Activated B cell treated with CpG ODN at 0.5 μM for 24 hours (primary cell): ENCODE results near the gene ERBB4. TPM values are rescaled to one million over a fixed set of nuclear protein-coding genes. Genes with fewer than 3 reads are reported as not detected.
"Not testable (repeated sequence)": the region's sequence is repeated elsewhere in the genome, so short reads cannot be mapped to it uniquely, and the experiment has no call there.

Experiments used
- ATAC-seq: fragments of 200-7000 bp; cut with Tn5 transposase; one replicate; pipeline ENCODE4 v1.10.0; 2021; ENCODE audit warnings: low read depth, mild to moderate bottlenecking, moderate library complexity
- CTCF ChIA-PET: fragments of 350-600 bp; sonication (Branson Sonifier 250); formaldehyde crosslinking; loops from one replicate; lab custom pipeline; 2021; ENCODE audit warnings: antibody characterized with exemption; lab: Charles Lee
- POLR2A ChIA-PET: fragments of 350-600 bp; sonication (Branson Sonifier 250); formaldehyde crosslinking; loops from one replicate; lab custom pipeline; 2021; ENCODE audit warnings: antibody characterized with exemption; lab: Charles Lee
- DNase-seq: peaks from one replicate; pipeline ENCODE4 v3.0.0; 2022
- H3K27ac Mint-ChIP-seq: one replicate; pipeline ENCODE4 v1.8.0; 2020; ENCODE audit warnings: mixed read lengths
- H3K27me3 Mint-ChIP-seq: one replicate; pipeline ENCODE4 v1.8.0; 2021; ENCODE audit warnings: mixed read lengths
- H3K36me3 Mint-ChIP-seq: one replicate; pipeline ENCODE4 v1.8.0; 2021; ENCODE audit warnings: low read depth, mixed read lengths
- H3K4me1 Mint-ChIP-seq: one replicate; pipeline ENCODE4 v1.8.0; 2021; ENCODE audit warnings: mixed read lengths
- H3K4me3 Mint-ChIP-seq: one replicate; pipeline ENCODE4 v1.8.0; 2020; ENCODE audit warnings: mild to moderate bottlenecking, mixed read lengths
- H3K9me3 Mint-ChIP-seq: one replicate; pipeline ENCODE4 v1.8.0; 2020; ENCODE audit warnings: mixed read lengths
- intact Hi-C: fragments of 100-400 bp; cut with micrococcal nuclease; formaldehyde crosslinking; loops from one replicate; pipeline ENCODE4 v1.15.1; 2024
- total RNA-seq: library from RNA; stranded (reverse); gene quantifications from 2 replicates; pipeline ENCODE4 v1.2.3, GENCODE V29; 2022
- TF ChIP-seq, protein P1 (sequence below): fragments of 200-600 bp; IDR thresholded peaks from one replicate; pipeline ENCODE4 v1.8.0; 2022; ENCODE audit warnings: antibody characterized with exemption, mild to moderate bottlenecking

The ERBB4 gene
- total RNA-seq, 1 donor from 2014 or later, result not detected

DNA sequence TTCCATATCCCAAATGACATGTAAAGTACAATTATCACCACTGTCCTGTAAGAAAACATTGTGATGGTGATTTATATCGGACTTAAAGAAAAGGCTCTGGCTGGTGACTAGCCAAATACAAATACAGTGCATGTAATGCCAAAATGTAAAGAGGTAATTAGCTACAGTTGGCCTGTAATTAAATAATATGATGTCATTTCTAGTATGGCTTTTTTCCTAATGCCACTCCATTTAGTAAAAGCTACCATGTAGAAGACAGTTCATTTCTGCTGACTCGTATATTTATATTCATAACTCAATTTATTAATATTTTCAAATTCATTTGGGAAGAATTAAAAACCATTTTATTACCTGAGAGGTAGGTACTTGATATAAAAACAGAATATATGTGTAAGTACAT is 815.7 kb downstream of the ERBB4 start:
- intact Hi-C loops, result no loop called here
- DNase-seq (no peak), ATAC-seq (no peak)
- POLR2A ChIA-PET, result no interaction called here
- CTCF ChIA-PET, result no interaction called here
- TF ChIP-seq, protein P1, sequence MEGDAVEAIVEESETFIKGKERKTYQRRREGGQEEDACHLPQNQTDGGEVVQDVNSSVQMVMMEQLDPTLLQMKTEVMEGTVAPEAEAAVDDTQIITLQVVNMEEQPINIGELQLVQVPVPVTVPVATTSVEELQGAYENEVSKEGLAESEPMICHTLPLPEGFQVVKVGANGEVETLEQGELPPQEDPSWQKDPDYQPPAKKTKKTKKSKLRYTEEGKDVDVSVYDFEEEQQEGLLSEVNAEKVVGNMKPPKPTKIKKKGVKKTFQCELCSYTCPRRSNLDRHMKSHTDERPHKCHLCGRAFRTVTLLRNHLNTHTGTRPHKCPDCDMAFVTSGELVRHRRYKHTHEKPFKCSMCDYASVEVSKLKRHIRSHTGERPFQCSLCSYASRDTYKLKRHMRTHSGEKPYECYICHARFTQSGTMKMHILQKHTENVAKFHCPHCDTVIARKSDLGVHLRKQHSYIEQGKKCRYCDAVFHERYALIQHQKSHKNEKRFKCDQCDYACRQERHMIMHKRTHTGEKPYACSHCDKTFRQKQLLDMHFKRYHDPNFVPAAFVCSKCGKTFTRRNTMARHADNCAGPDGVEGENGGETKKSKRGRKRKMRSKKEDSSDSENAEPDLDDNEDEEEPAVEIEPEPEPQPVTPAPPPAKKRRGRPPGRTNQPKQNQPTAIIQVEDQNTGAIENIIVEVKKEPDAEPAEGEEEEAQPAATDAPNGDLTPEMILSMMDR, result no peak
- Mint-ChIP-seq H3K27me3 (no peaks in the 10 kb centered on the region), H3K27ac (no peak overlapping the region), H3K9me3 (no peaks in the 10 kb centered on the region), H3K4me1 (no peaks in the 10 kb centered on the region), H3K36me3 (no peaks in the 10 kb centered on the region), H3K4me3 (no peak overlapping the region)

DNA sequence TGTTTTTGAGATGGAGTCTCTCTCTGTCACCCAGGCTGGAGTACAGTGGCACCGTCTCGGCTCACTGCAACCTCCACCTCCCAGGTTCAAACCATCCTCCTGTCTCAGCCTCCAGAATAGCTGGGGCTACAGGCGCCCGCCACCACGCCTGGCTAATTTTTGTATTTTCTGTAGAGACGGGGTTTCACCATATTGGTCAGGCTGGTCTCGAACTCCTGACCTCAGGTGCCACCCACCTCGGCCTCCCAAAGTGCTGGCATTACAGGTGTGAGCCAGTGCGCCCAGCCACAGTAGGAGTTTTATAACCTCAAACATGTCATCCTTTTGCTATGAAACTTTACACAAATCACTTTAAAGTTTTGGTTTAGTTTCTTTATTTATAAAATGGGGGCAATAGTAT is 816.7 kb downstream of the ERBB4 start:
- intact Hi-C loops, CTCF ChIA-PET, H3K27me3 Mint-ChIP-seq, DNase-seq, ATAC-seq, H3K9me3 Mint-ChIP-seq, H3K27ac Mint-ChIP-seq, H3K36me3 Mint-ChIP-seq, POLR2A ChIA-PET, H3K4me1 Mint-ChIP-seq, H3K4me3 Mint-ChIP-seq: not testable (repeated sequence)

DNA sequence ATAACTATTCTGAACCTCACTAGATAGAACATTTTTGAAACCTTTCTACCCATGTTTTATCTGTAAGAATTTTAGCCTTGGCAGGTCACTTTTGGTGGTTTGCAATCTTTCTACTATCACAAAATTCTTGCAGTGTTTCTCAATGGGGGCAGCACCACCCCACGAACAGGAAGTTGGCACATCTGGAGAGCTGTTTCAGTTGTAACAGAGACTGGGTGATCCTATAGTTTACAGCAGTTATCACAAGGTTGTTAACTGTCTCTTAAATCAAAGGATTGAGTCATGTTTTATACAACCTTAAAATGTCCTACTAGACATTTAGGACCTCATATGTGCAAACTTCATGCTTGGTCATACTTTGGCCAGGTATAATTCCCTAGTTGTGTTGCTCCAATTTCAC is 829.2 kb downstream of the ERBB4 start:
- Mint-ChIP-seq H3K4me3 (no peak overlapping the region), H3K36me3 (no peaks in the 10 kb centered on the region)
- TF ChIP-seq, protein P1, result no peak

DNA sequence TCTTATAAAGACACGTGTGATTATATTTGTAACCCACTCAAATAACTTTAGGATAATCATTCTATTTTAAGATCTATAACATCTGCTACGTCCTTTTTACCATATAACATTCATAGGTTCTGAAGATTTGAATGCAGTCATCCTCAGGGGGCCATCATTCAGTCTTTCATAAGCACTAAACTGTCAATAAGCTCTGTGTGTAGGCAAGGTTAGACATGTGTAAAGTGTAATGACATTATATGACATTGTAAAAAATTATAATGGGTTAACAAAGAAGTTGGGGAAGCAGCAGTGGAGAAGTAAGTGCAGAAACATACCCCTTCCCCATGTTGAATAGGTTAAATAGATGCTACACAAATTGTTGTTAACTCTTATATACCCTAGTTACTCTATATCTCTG is 845.9 kb downstream of the ERBB4 start:
- no peak for DNase-seq
- intact Hi-C loops, result no loop called here
- TF ChIP-seq, protein P1, result no peak
- CTCF ChIA-PET, result no interaction called here
- POLR2A ChIA-PET, result no interaction called here
- Mint-ChIP-seq H3K4me1 (no peaks in the 10 kb centered on the region), H3K4me3 (no peak overlapping the region), H3K9me3 (peaks cover 2% of the 10 kb centered on the region), H3K36me3 (no peaks in the 10 kb centered on the region), H3K27ac (no peak overlapping the region), H3K27me3 (no peaks in the 10 kb centered on the region)
- ATAC-seq, result no peak

More for the DNA sequence above, 829.2 kb downstream of the ERBB4 start:
- DNase-seq (no peak), ATAC-seq (no peak)
- Mint-ChIP-seq H3K9me3 (no peaks in the 10 kb centered on the region), H3K4me1 (no peaks in the 10 kb centered on the region), H3K27me3 (no peaks in the 10 kb centered on the region), H3K27ac (no peak overlapping the region)
- ChIA-PET POLR2A (no interaction called here), CTCF (no interaction called here)
- intact Hi-C loops, result no loop called here

DNA sequence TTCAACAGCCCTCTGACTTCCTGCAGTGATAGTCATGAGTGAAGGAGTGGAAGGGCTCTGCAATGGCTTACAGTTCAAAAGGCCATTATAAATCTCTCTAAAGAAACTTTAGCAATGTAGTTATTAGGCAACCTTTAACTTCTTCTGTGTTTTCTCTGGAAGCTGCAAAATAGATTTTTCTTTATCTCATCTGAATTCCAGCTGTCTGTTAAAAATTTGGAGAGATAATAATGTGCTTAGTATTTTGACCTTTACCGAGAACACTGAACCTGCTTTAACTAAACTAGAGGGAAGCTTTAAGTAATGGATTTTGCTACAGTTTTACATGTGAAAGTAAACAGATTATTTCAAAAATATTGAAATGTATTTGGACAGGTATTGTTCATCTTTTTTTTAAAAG is 847.9 kb downstream of the ERBB4 start:
- Mint-ChIP-seq H3K27me3 (no peaks in the 10 kb centered on the region), H3K36me3 (no peaks in the 10 kb centered on the region), H3K9me3 (peaks cover 4% of the 10 kb centered on the region), H3K27ac (no peak overlapping the region), H3K4me1 (no peaks in the 10 kb centered on the region), H3K4me3 (no peak overlapping the region)
- no peak for DNase-seq
- ATAC-seq, result no peak
- ChIA-PET CTCF (no interaction called here), POLR2A (no interaction called here)
- TF ChIP-seq, protein P1, result no peak
- intact Hi-C loops, result no loop called here

DNA sequence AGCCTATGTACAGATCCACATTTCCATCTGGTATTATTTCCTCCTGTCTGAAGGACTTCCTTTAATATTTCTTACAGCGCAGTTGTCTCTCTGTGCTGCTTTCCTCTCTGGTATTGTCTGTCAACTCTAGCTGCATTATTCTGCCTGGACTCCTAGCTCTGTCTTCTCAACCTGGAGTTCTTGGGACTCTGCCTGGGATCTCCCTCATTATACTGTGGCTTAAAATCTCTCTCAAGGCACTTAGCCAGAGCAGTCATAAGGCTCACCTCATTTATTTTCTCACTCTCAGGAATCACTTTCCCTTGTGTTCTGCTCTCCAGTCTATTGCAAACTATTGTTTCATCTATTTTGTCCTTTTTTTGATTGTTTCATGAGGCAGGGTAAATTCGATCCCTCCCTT is 850.4 kb downstream of the ERBB4 start:
- Mint-ChIP-seq H3K4me1 (no peaks in the 10 kb centered on the region), H3K4me3 (no peak overlapping the region), H3K9me3 (peaks cover 15% of the 10 kb centered on the region), H3K27me3 (no peaks in the 10 kb centered on the region), H3K27ac (no peak overlapping the region), H3K36me3 (no peaks in the 10 kb centered on the region)
- TF ChIP-seq, protein P1, result no peak
- POLR2A ChIA-PET, result no interaction called here
- ATAC-seq (no peak), DNase-seq (no peak)
- intact Hi-C loops, result no loop called here
- CTCF ChIA-PET, result no interaction called here
